Breast epithelium (tissue), 4 donors: Measurements from ENCODE around the gene ITPRIP. TPM values are rescaled to one million over a fixed set of nuclear protein-coding genes. Genes with fewer than 3 reads are reported as not detected.
A peak's percentile ranks its signal among the peaks of the same experiment; 100 is the strongest.

Experiments
- DNase-seq, 2 donors: peaks; one replicate each; pipeline ENCODE4 v3.0.0-alpha.2; 2019; ENCODE audit warnings: low spot score in 2 of 2
- H3K27ac ChIP-seq, 2 donors: fragments of 200-600 bp; sonication (generic) in 1 of 2; one replicate each; pipeline ENCODE4 v1.5.1; 2016 to 2019; ENCODE audit warnings: mild to moderate bottlenecking in 1 of 2
- H3K27me3 ChIP-seq, 2 donors: fragments of 200-600 bp; sonication (generic) in 1 of 2; one replicate each; pipeline versions ENCODE4 v1.5.1 to v1.6.0; 2017 to 2019; ENCODE audit warnings: control low read depth in 1 of 2, mild to moderate bottlenecking in 1 of 2
- H3K36me3 ChIP-seq: fragments of 200-600 bp; one replicate; pipeline ENCODE4 v1.5.1; 2019
- H3K4me1 ChIP-seq, 2 donors: fragments of 200-600 bp; sonication (generic); one replicate each; pipeline ENCODE4 v1.5.1; 2016 to 2019; ENCODE audit warnings: control low read depth in 1 of 2
- H3K4me3 ChIP-seq, 3 donors: fragments of 200-600 bp; sonication (generic); 1 replicate in 2 of 3; 2 replicates in 1 of 3; pipeline ENCODE4 v1.5.1; 2016 to 2019; ENCODE audit warnings: mild to moderate bottlenecking in 3 of 3, moderate library complexity in 2 of 3
- H3K9me3 ChIP-seq, 2 donors: fragments of 200-600 bp; sonication (generic) in 1 of 2; one replicate each; pipeline ENCODE4 v1.5.1; 2016 to 2019; ENCODE audit warnings: control low read depth in 1 of 2
- CTCF ChIP-seq, 3 donors: fragments of 450-650 bp; IDR thresholded peaks; one replicate each; pipeline ENCODE4 v1.5.1; 2016 to 2017; ENCODE audit warnings: antibody characterized with exemption in 3 of 3, mild to moderate bottlenecking in 3 of 3, moderate library complexity in 3 of 3
- POLR2A ChIP-seq: fragments of 450-650 bp; IDR thresholded peaks from one replicate; pipeline ENCODE4 v1.6.1; 2016; ENCODE audit warnings: antibody characterized with exemption, mild to moderate bottlenecking, moderate library complexity
- POLR2AphosphoS5 ChIP-seq, 3 donors: sonication (generic); formaldehyde crosslinking; IDR thresholded peaks; one replicate each; pipeline ENCODE4 v1.6.1; 2017; ENCODE audit warnings: antibody characterized with exemption in 3 of 3
- intact Hi-C: fragments of 100-400 bp; cut with DNase I; formaldehyde crosslinking; loops from one replicate; pipeline ENCODE4 v1.15.1; 2023; ENCODE audit warnings: low total_unique reads
- total RNA-seq, 3 donors: library from RNA; depleted of rRNA; stranded (reverse); fragments of >200 nt; gene quantifications; one replicate each; pipeline ENCODE4 v1.1.0, GENCODE V29; 2016

ITPRIP gene
- total RNA-seq, 3 donors from 2014 or later = 12.0 to 35.4 (median 20.9) TPM

GRCh38 chr10:104264783-104265182 lies 73.5 kb downstream of the ITPRIP start:
- H3K27me3 ChIP-seq = no peaks in the 10 kb centered on the region
- H3K36me3 ChIP-seq = no peaks in the 10 kb centered on the region
- TF ChIP-seq POLR2A = no peak
- TF ChIP-seq CTCF (IDR thresholded peaks at IDR 0.05) = no peak
- no peak for TF ChIP-seq POLR2AphosphoS5 (IDR thresholded peaks at IDR 0.05)
- DNase-seq = no peak
- no peaks in the 10 kb centered on the region for H3K4me1 ChIP-seq
- intact Hi-C loops = no loop called here
- no peak overlapping the region for H3K27ac ChIP-seq
- H3K9me3 ChIP-seq = no peaks in the 10 kb centered on the region
- H3K4me3 ChIP-seq = no peak overlapping the region

DNA sequence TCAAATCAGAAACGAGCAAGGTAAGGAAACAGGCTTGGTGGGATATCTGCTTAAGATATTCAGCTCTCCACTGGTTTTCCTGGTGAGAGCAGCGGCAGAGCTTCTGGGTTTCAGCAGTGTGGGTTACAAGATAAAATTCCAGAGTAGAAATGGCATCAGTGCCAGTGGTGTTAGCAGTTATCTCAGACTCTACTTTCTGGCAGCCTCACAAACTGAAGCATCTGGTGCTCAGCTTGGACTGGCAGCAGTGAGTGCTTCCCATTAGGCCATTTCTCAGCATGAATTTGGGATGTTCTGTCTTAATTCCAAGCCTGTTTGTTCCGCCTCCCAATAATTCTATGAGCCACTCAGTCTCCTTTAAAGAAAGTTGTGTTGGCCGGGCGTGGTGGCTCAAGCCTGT lies 76.2 kb downstream of the ITPRIP start:
- H3K4me1 ChIP-seq = no peaks in the 10 kb centered on the region
- no peak overlapping the region for H3K4me3 ChIP-seq
- intact Hi-C loops = no loop called here
- no peaks in the 10 kb centered on the region for H3K36me3 ChIP-seq
- H3K9me3 ChIP-seq = no peaks in the 10 kb centered on the region
- DNase-seq = no peak
- TF ChIP-seq CTCF (IDR thresholded peaks at IDR 0.05) (no peak), POLR2AphosphoS5 (IDR thresholded peaks at IDR 0.05) (no peak), POLR2A (no peak)
- no peaks in the 10 kb centered on the region for H3K27me3 ChIP-seq
- no peak overlapping the region for H3K27ac ChIP-seq

GRCh38 chr10:104260775-104261115 lies 77.5 kb downstream of the ITPRIP start:
- Histone ChIP-seq H3K4me1 (no peaks in the 10 kb centered on the region), H3K9me3 (no peaks in the 10 kb centered on the region), H3K27ac (peak overlapping the region; percentile 26 to 54), H3K27me3 (no peaks in the 10 kb centered on the region), H3K4me3 (no peak overlapping the region), H3K36me3 (no peaks in the 10 kb centered on the region)
- no peak for DNase-seq
- intact Hi-C loops = no loop called here
- no peak for TF ChIP-seq POLR2AphosphoS5 (IDR thresholded peaks at IDR 0.05)
- no peak for TF ChIP-seq CTCF (IDR thresholded peaks at IDR 0.05)
- no peak for TF ChIP-seq POLR2A

DNA sequence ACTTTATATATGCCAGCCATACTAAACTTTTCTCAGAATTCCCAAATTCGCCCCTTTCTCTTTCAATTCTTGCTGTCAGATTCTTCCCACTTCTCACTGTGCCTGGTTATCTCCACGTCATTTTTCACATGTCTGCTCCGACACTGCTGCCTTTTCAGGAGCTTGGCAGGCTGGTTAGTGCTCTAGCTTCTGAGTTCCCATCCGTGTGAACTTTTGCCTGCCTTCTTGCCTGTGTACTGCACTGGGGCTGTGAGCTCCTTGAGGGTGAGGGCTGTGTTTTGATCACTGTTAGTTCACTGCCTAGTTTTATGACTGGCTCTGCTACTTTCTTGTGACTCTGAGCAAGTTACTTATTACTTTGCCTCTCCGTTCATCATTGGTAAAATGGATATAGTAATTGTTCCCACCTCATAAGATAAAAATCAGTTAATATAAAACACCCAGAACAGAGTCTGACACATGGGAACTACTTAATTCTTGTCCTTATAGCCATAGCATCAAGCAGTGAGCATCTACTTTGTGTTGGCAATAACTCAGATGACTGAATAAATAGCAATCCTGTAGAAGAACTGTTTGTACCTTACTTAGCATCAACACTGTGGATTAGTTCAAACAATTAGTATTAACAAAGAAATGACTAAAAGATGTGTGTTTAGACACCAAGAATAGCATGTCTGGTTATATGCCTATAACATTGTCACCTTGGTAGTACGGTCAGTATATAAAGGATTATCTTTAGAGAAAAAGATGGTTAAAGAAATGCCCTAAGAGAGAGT lies 78.1 kb downstream of the ITPRIP start:
- no peaks in the 10 kb centered on the region for H3K4me1 ChIP-seq
- no peak for DNase-seq
- no peak overlapping the region for H3K4me3 ChIP-seq
- intact Hi-C loops = no loop called here
- H3K27ac ChIP-seq = peak overlapping the region; percentile 26 to 54
- H3K36me3 ChIP-seq = no peaks in the 10 kb centered on the region
- no peaks in the 10 kb centered on the region for H3K9me3 ChIP-seq
- H3K27me3 ChIP-seq = no peaks in the 10 kb centered on the region
- no peak for TF ChIP-seq CTCF (IDR thresholded peaks at IDR 0.05)
- TF ChIP-seq POLR2AphosphoS5 (IDR thresholded peaks at IDR 0.05) = no peak
- TF ChIP-seq POLR2A = no peak

Other genes starting within 250 kb of the ITPRIP start
- gene SFR1, start 216.3 kb downstream of the ITPRIP start, total RNA-seq = 10 to 100 TPM in 1 of 3 donors, 1 to 10 TPM in 2; 6.3 to 11.4 (median 8.2) TPM
- gene CFAP43, start 106.1 kb downstream of the ITPRIP start, total RNA-seq = 1 to 10 TPM in 2 of 3 donors, under 1 TPM in 1; 0.32 to 8.5 (median 3.9) TPM
- gene GSTO1, start 83.6 kb downstream of the ITPRIP start, total RNA-seq = 100 to 1,000 TPM in 1 of 3 donors, 10 to 100 TPM in 2; 81.6 to 123 (median 82.4) TPM
- gene GSTO2, start 69.3 kb downstream of the ITPRIP start, total RNA-seq = 10 to 100 TPM in 2 of 3 donors, under 1 TPM in 1; 0.48 to 22.5 (median 14.1) TPM
- under 1 TPM; 0.16 to 0.98 (median 0.88) TPM for gene CFAP58, start 15.4 kb upstream of the ITPRIP start, total RNA-seq